MM.1S (cell line): ENCODE results near the gene ZNF771.

Experiments
- DNase-seq: peaks from one replicate; pipeline ENCODE4 v3.0.0-alpha.2; 2015
- H2AFZ ChIP-seq: fragments of 300-600 bp; sonication (generic); 2 replicates; pipeline ENCODE4 v1.6.0; 2016; ENCODE audit warnings: antibody characterized with exemption, low read length
- H3F3A ChIP-seq: fragments of 300-600 bp; sonication (generic); 2 replicates; pipeline ENCODE4 v1.6.1; 2016; ENCODE audit warnings: mild to moderate bottlenecking, antibody characterized with exemption, low read length, moderate library complexity, mixed read lengths; ENCODE audit not compliant: insufficient read depth
- H3K27ac ChIP-seq: fragments of 300-600 bp; sonication (generic); 2 replicates; pipeline ENCODE4 v1.5.1; 2016; ENCODE audit warnings: mild to moderate bottlenecking, low read length
- H3K27me3 ChIP-seq: fragments of 300-600 bp; sonication (generic); replicated peaks from 2 replicates; pipeline ENCODE4 v1.6.0; 2016; ENCODE audit warnings: low read length; ENCODE audit not compliant: insufficient read depth
- H3K36me3 ChIP-seq: fragments of 300-600 bp; sonication (generic); replicated peaks from 2 replicates; pipeline ENCODE4 v1.6.1; 2016; ENCODE audit warnings: mild to moderate bottlenecking, low read length, mixed read lengths; ENCODE audit not compliant: insufficient read depth
- H3K4me1 ChIP-seq: fragments of 300-600 bp; sonication (generic); 2 replicates; pipeline ENCODE4 v1.6.1; 2016; ENCODE audit warnings: low read length, mixed read lengths
- H3K4me2 ChIP-seq: fragments of 300-600 bp; sonication (generic); 2 replicates; pipeline ENCODE4 v1.6.0; 2016; ENCODE audit warnings: low read depth, low read length
- H3K4me3 ChIP-seq: fragments of 300-600 bp; sonication (generic); 2 replicates; pipeline ENCODE4 v1.5.1; 2016; ENCODE audit warnings: low read length, mixed read lengths
- H3K79me2 ChIP-seq: fragments of 300-600 bp; sonication (generic); 2 replicates; pipeline ENCODE4 v1.6.1; 2016; ENCODE audit warnings: mixed run types, low read length, mixed read lengths
- H3K9ac ChIP-seq: fragments of 300-600 bp; sonication (generic); 2 replicates; pipeline ENCODE4 v1.6.1; 2016; ENCODE audit warnings: low read length, mixed read lengths
- H3K9me2 ChIP-seq: fragments of 300-600 bp; sonication (generic); replicated peaks from 2 replicates; pipeline ENCODE4 v1.6.1; 2016; ENCODE audit warnings: mild to moderate bottlenecking, low read length, mixed read lengths; ENCODE audit not compliant: insufficient read depth
- H3K9me3 ChIP-seq: fragments of 300-600 bp; sonication (generic); replicated peaks from 2 replicates; pipeline ENCODE4 v1.6.1; 2016; ENCODE audit warnings: mild to moderate bottlenecking, low read length, mixed read lengths; ENCODE audit not compliant: insufficient read depth
- H4K20me1 ChIP-seq: fragments of 300-600 bp; sonication (generic); 2 replicates; pipeline ENCODE4 v1.6.1; 2016; ENCODE audit warnings: mild to moderate bottlenecking, low read length, moderate library complexity, mixed read lengths; ENCODE audit not compliant: insufficient read depth
- CTCF ChIP-seq: fragments of 300-600 bp; sonication (generic); IDR thresholded peaks from 2 replicates; pipeline ENCODE4 v1.5.1; 2016; ENCODE audit warnings: antibody characterized with exemption, low read length, mixed read lengths
- EZH2 ChIP-seq: fragments of 300-600 bp; sonication (generic); optimal IDR thresholded peaks from 2 replicates; pipeline ENCODE3; 2017; ENCODE audit warnings: low read depth, mild to moderate bottlenecking, antibody characterized with exemption, low read length, mixed read lengths
- EZH2phosphoT487 ChIP-seq: fragments of 300-600 bp; sonication (generic); IDR thresholded peaks from 2 replicates; pipeline ENCODE4 v1.6.1; 2018; ENCODE audit warnings: antibody characterized with exemption, low read length

The ZNF771 gene

GRCh38 chr16:30417529-30418349, 10.3 kb downstream of the ZNF771 start:
- Histone ChIP-seq H3K4me2 (peak overlapping the region; percentile 99), H3F3A (peaks cover 33% of the 10 kb centered on the region), H3K27ac (peak overlapping the region; percentile 58), H2AFZ (peak overlapping the region; percentile 80), H3K4me1 (peaks cover 26% of the 10 kb centered on the region), H3K79me2 (0 out of 2 replicates have a peak, but pooled peaks cover 2% of the 10 kb centered on the region), H3K9me3 (no peaks in the 10 kb centered on the region), H3K9me2 (no peaks in the 10 kb centered on the region), H4K20me1 (no peaks in the 10 kb centered on the region), H3K36me3 (0 out of 2 replicates have a peak, but pooled peaks cover 4% of the 10 kb centered on the region), H3K27me3 (no peaks in the 10 kb centered on the region), H3K9ac (peak overlapping the region; percentile 62), H3K4me3 (peak overlapping the region; percentile 69)
- peak; percentile 98 for DNase-seq
- TF ChIP-seq CTCF (peak; percentile 30), EZH2 (no peak), EZH2phosphoT487 (no peak)

- Histone ChIP-seq H3K27ac (peak overlapping the region; percentile 58; the same call in 1 of the 2 replicates), H3K9ac (peak overlapping the region; percentile 62), H3K4me1 (peaks cover 26% of the 10 kb centered on the region), H3K36me3 (no peaks in the 10 kb centered on the region), H3K9me2 (no peaks in the 10 kb centered on the region), H3K79me2 (no peaks in the 10 kb centered on the region), H3K27me3 (no peaks in the 10 kb centered on the region), H3K4me3 (peak overlapping the region; percentile 69), H4K20me1 (no peaks in the 10 kb centered on the region), H3K4me2 (peak overlapping the region; percentile 99), H3K9me3 (no peaks in the 10 kb centered on the region), H3F3A (peaks cover 33% of the 10 kb centered on the region), H2AFZ (peak overlapping the region; percentile 80)
- DNase-seq = no peak
- no peak for TF ChIP-seq EZH2
- no peak; the same call in 1 of the 2 replicates for TF ChIP-seq CTCF
- no peak for TF ChIP-seq EZH2phosphoT487
These were observed 11.2 kb downstream of the ZNF771 start for GRCh38 chr16:30418350-30419181.

GRCh38 chr16:30421010-30421409, 13.6 kb downstream of the ZNF771 start:
- TF ChIP-seq EZH2 = no peak
- TF ChIP-seq EZH2phosphoT487 = no peak
- TF ChIP-seq CTCF = no peak
- no peaks in the 10 kb centered on the region for H3K36me3 ChIP-seq

More at GRCh38 chr16:30421010-30421409, 13.6 kb downstream of the ZNF771 start:
- no peak overlapping the region for H3K27ac ChIP-seq
- no peak overlapping the region for H3K4me2 ChIP-seq
- H3K27me3 ChIP-seq = no peaks in the 10 kb centered on the region
- H3F3A ChIP-seq = peaks cover 28% of the 10 kb centered on the region
- no peaks in the 10 kb centered on the region for H3K9me3 ChIP-seq
- peaks cover 12% of the 10 kb centered on the region for H3K79me2 ChIP-seq
- DNase-seq = no peak
- peaks cover 19% of the 10 kb centered on the region for H3K4me1 ChIP-seq
- no peak overlapping the region for H3K4me3 ChIP-seq
- H4K20me1 ChIP-seq = no peaks in the 10 kb centered on the region
- H3K9me2 ChIP-seq = no peaks in the 10 kb centered on the region
- H2AFZ ChIP-seq = no peak overlapping the region
- no peak overlapping the region for H3K9ac ChIP-seq
